ENCODE data around the gene TNPO1. TPM values are rescaled to one million over a fixed set of nuclear protein-coding genes. Genes with fewer than 3 reads are reported as not detected.

Gene TNPO1
- total RNA-seq, 1 donor from 2014 or later: 316 TPM

GRCh38 chr5:72834924-72835323, 18.5 kb downstream of the TNPO1 start:
- Histone ChIP-seq H2AFZ (replicated peaks) (no peak overlapping the region), H3K79me2 (ENCODE audit: low read depth) (peaks cover 99% of the 10 kb centered on the region), H3K27me3 (no peaks in the 10 kb centered on the region), H3K4me3 (no peak overlapping the region), H3F3A (ENCODE audit: low read depth) (no peaks in the 10 kb centered on the region), H4K20me1 (ENCODE audit: low read depth) (peaks cover 89% of the 10 kb centered on the region), H3K27ac (no peak overlapping the region), H3K9ac (no peak overlapping the region), H3K4me2 (no peak overlapping the region), H3K4me1 (no peaks in the 10 kb centered on the region), H3K36me3 (no peaks in the 10 kb centered on the region), H3K9me3 (ENCODE audit: low read depth) (no peaks in the 10 kb centered on the region)
- DNase-seq (ENCODE audit: low spot score): no peak
- no peak overlapping the region for H3K4me3 Mint-ChIP-seq
- no peak overlapping the region for H3K27ac Mint-ChIP-seq
- H3K27me3 Mint-ChIP-seq (ENCODE audit: insufficient read depth, low read depth): no peaks in the 10 kb centered on the region
- peaks cover 5% of the 10 kb centered on the region for H3K36me3 Mint-ChIP-seq
- peaks cover 4% of the 10 kb centered on the region for H3K4me1 Mint-ChIP-seq
- no peaks in the 10 kb centered on the region for H3K9me3 Mint-ChIP-seq
- TF ChIP-seq CTCF (IDR thresholded peaks at IDR 0.05): no peak
- TF ChIP-seq EZH2phosphoT487 (IDR thresholded peaks at IDR 0.05): no peak
- TF ChIP-seq EZH2 (IDR thresholded peaks at IDR 0.05): no peak

- Mint-ChIP-seq H3K4me1 (peaks cover 3% of the 10 kb centered on the region), H3K4me3 (no peak overlapping the region), H3K27ac (no peak overlapping the region), H3K36me3 (peaks cover 11% of the 10 kb centered on the region), H3K27me3 (ENCODE audit: insufficient read depth, low read depth) (no peaks in the 10 kb centered on the region), H3K9me3 (peaks cover 1% of the 10 kb centered on the region)
- Histone ChIP-seq H3K27me3 (no peaks in the 10 kb centered on the region), H4K20me1 (ENCODE audit: low read depth) (peaks cover 86% of the 10 kb centered on the region), H3K4me3 (no peak overlapping the region), H3K4me1 (no peaks in the 10 kb centered on the region), H2AFZ (replicated peaks) (no peak overlapping the region), H3K4me2 (no peak overlapping the region), H3K9me3 (ENCODE audit: low read depth) (no peaks in the 10 kb centered on the region), H3F3A (ENCODE audit: low read depth) (no peaks in the 10 kb centered on the region), H3K9ac (no peak overlapping the region), H3K79me2 (ENCODE audit: low read depth) (peaks cover 99% of the 10 kb centered on the region), H3K36me3 (no peaks in the 10 kb centered on the region), H3K27ac (no peak overlapping the region)
- no peak for DNase-seq (ENCODE audit: low spot score)
- TF ChIP-seq CTCF (IDR thresholded peaks at IDR 0.05) (no peak), EZH2phosphoT487 (IDR thresholded peaks at IDR 0.05) (no peak), EZH2 (IDR thresholded peaks at IDR 0.05) (no peak)
Observed at GRCh38 chr5:72835633-72836032, 19.2 kb downstream of the TNPO1 start.

GRCh38 chr5:72836810-72837209, 20.3 kb downstream of the TNPO1 start:
- Histone ChIP-seq H3K27ac (no peak overlapping the region), H3K4me2 (no peak overlapping the region), H3F3A (ENCODE audit: low read depth) (no peaks in the 10 kb centered on the region), H3K79me2 (ENCODE audit: low read depth) (peaks cover 99% of the 10 kb centered on the region), H3K36me3 (no peaks in the 10 kb centered on the region), H3K27me3 (no peaks in the 10 kb centered on the region), H2AFZ (replicated peaks) (no peak overlapping the region), H4K20me1 (ENCODE audit: low read depth) (peaks cover 90% of the 10 kb centered on the region), H3K4me3 (no peak overlapping the region), H3K9ac (no peak overlapping the region), H3K4me1 (no peaks in the 10 kb centered on the region), H3K9me3 (ENCODE audit: low read depth) (no peaks in the 10 kb centered on the region)
- no peaks in the 10 kb centered on the region for H3K27me3 Mint-ChIP-seq (ENCODE audit: insufficient read depth, low read depth)
- H3K4me3 Mint-ChIP-seq: no peak overlapping the region
- H3K4me1 Mint-ChIP-seq: peaks cover 3% of the 10 kb centered on the region
- peaks cover 14% of the 10 kb centered on the region for H3K36me3 Mint-ChIP-seq
- no peak for DNase-seq (ENCODE audit: low spot score)
- H3K27ac Mint-ChIP-seq: no peak overlapping the region
- TF ChIP-seq EZH2phosphoT487 (IDR thresholded peaks at IDR 0.05) (no peak), EZH2 (IDR thresholded peaks at IDR 0.05) (no peak), CTCF (IDR thresholded peaks at IDR 0.05) (no peak)
- peaks cover 2% of the 10 kb centered on the region for H3K9me3 Mint-ChIP-seq
